VCaP (cell line): ENCODE results near the gene KCNK2.

Experiments used
- H3K27ac ChIP-seq: fragments of 450-650 bp; 2 replicates; pipeline ENCODE4 v1.5.1; 2017
- TF ChIP-seq, protein P1 (sequence below): fragments of 450-650 bp; conservative IDR thresholded peaks from 2 replicates; pipeline ENCODE4 v1.5.1; 2017; ENCODE audit warnings: mild to moderate bottlenecking, moderate library complexity

KCNK2 gene

DNA sequence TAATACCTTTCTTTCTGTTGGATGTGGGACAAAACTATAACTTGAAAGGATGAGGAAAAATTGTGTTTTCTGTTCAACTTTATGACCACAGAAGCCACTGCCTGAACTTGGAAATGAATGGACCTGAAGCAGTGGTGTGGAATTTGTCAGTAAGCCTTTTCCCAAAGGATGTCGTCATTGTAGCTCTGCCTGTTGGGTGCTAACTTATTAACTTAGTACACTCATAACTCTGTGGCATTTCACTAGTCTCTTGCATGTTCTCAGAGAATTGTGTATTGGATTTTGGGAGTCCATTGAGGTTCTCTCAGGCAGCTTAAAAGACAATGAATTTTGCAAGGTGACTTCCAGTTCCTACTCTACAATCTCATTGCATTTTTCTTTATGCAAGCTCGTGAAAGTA lies 49.6 kb downstream of the KCNK2 start:
- TF ChIP-seq, protein P1, sequence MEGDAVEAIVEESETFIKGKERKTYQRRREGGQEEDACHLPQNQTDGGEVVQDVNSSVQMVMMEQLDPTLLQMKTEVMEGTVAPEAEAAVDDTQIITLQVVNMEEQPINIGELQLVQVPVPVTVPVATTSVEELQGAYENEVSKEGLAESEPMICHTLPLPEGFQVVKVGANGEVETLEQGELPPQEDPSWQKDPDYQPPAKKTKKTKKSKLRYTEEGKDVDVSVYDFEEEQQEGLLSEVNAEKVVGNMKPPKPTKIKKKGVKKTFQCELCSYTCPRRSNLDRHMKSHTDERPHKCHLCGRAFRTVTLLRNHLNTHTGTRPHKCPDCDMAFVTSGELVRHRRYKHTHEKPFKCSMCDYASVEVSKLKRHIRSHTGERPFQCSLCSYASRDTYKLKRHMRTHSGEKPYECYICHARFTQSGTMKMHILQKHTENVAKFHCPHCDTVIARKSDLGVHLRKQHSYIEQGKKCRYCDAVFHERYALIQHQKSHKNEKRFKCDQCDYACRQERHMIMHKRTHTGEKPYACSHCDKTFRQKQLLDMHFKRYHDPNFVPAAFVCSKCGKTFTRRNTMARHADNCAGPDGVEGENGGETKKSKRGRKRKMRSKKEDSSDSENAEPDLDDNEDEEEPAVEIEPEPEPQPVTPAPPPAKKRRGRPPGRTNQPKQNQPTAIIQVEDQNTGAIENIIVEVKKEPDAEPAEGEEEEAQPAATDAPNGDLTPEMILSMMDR: no peak
- no peak overlapping the region for H3K27ac ChIP-seq

DNA sequence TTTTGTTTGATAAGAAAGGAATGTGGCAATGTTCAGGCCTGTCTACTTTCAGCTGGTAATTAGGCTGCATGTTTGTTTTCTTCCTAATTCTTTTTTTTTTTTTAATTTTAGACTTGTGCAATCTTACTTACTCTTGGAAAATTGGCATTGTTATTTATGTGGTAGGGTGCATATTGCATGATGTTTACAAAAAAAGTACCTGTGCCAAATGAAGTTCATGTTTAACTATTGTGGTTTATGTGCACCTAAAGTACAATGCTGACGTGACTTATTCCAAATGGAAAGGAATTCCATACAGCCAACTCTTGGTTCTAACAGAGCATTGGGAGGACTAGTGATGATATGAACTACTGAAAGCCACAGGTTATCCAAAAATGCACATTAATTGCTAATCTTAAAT lies 51.0 kb downstream of the KCNK2 start:
- TF ChIP-seq, protein P1: no peak
- no peak overlapping the region for H3K27ac ChIP-seq

DNA sequence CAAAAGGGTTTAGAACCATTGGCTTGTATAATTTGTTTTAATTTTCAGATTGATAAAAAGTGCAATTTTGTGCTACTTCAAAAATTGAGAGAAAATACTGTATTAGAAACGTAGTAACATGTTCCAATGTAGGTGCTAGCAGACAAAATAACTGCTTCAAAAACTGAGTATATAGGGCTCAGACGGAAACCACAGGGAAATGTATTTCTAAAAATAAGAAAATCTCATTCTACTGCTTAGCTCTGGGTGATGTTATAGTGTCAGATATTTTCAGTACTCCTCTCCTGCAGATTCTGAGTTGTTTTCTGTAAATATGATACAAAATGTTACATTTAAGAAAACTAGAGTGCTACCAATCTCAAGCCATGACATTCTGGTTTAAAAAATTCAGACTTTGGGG lies 55.4 kb downstream of the KCNK2 start:
- TF ChIP-seq, protein P1: no peak
- no peak overlapping the region for H3K27ac ChIP-seq

DNA sequence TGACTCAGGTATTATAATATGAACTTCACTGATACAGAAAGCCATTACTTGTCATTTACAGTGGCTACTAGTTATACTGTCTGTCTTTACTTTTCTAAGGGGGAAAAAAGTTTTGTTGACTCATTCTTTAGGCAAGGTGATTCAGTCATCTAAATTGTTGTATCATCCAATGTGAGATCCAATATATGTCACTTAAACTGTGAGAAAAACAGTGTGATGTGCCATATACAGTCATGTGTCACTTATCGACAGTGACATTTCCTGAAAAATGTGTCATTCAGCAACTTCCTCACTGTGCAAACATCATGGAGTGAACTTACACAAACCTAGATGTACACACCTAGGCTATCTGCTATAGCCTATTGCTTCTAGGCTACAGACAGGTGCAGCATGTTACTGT lies 57.6 kb downstream of the KCNK2 start:
- no peak overlapping the region for H3K27ac ChIP-seq
- TF ChIP-seq, protein P1: no peak

DNA sequence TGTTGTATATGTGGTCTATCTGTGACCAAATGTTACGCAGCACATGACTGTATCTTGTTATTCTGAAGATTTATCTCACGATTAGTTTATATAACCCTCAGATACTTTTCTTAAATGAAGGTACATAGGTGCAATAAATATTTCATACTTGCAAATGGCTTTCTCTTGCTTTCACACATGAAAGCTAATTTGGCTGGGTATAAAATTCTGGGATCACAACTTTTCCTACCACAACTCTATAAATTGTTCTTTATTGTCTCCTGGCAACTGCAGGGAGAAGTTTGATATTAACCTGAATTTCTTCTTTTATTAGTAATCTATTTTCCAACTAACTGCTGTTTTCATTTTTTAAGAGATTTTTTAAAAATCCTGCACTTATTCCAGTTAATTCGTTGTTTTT lies 58.9 kb downstream of the KCNK2 start:
- TF ChIP-seq, protein P1: no peak
- H3K27ac ChIP-seq: no peak overlapping the region

DNA sequence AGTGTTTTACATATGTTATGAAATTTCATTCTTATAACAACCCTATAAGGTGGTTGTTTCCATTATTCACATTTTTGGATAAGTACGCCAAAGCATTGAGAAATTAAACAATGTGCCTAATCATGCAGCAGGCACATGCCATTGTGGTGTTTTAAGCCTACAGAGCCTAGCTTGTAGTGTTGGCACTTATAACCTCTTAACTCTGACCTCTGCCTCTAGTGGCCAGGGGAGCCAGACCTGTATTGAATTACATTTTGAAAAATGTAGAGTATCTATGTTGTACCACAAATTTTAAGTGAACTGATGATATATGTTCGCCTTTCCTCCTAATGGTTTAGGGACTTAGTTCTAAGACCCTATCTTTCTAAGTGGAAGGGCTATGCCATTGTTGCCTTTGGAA lies 61.0 kb downstream of the KCNK2 start:
- H3K27ac ChIP-seq: no peak overlapping the region
- TF ChIP-seq, protein P1: no peak

DNA sequence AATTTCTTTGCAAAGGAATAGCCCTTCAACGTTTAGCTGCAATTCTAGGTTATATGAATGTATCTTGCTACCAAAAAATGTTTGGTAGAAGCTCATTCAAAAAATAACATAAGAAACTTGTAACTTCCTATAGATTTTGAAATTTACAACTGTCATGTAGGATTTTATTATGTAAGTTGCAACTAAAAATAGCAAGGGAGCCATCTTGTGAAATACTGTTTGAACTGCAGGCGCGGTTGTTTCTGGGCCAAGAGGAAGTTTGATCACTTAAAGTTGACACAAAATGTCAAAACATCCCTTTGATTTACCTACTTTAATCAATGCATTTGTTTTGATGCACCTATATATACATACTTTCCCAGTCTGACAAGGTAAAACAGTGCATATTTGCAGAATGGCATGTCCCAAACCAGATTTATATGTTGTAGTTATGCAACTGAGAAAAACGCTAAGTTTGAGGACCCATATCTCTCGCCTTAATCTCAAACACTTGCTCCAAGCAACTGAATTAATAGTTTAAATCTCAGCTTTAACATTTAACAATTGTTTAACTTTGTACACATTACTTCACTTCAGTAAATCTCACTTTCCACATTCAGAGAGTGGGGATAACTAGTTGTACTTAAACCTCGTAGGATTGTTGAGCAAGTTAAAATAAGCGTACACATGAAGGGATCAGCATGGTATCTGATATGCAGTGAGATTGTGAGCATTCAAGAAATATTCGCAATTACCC lies 63.9 kb downstream of the KCNK2 start:
- TF ChIP-seq, protein P1: peak; percentile 75
- H3K27ac ChIP-seq: no peak overlapping the region
